Activated naive CD4-positive, alpha-beta T cell treated with anti-CD3 and anti-CD28 coated beads, Interleukin-2, amount 50 U/mL, for 16 hours (primary cell): ENCODE data around the gene RFC5.
"Not testable (repeated sequence)": the region's sequence is repeated elsewhere in the genome, so short reads cannot be mapped to it uniquely, and the experiment has no call there.

Experiments
- DNase-seq: peaks from one replicate; pipeline ENCODE4 v3.0.0-alpha.2; 2020

Gene RFC5

GRCh38 chr12:118053071-118053985 lies 36.8 kb downstream of the RFC5 start:
- no peak for DNase-seq

GRCh38 chr12:118055144-118055557 lies 38.6 kb downstream of the RFC5 start:
- peak; percentile 75 for DNase-seq

DNA sequence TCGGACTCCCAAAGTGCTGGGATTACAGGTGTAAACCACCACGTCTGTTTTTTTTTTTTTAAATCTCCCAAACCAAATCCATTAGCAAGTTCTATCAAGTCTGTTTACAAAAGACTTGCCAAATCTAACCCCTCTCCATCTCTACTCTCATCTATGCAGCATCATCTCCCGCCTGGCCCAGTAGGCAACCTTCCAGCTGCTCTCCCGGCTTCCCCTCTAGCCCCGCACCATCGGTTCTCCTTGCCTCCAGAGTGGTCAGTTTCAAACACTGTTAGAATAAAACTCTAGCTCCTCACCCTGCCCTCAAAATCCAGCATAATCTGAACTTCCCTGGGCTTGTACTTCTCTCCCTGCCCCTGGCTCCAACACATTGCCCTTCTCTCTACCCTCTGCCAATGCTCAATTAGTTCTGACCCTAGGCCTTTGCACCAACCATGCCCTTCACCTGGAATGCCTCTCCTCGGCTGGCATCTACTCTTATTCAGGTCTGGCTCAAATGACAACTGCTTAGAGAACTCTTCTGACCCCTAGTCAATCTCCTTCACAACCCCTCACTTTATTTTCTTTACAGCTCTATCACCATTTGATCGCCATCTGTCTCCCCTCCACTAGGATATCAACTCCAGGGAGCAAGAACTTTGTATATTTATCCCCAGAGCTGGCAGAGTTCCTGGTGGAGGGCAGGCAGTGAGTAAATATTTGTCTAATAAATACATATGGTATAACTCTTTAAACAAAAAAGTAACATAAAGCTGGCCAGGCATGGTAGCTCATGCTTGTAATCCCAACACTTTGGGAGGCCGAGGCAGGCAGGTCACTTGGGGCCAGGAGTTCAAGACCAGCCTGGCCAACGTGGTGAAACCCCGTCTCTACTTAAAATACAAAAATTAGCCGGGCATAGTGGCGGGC lies 39.6 kb downstream of the RFC5 start:
- DNase-seq = no peak

DNA sequence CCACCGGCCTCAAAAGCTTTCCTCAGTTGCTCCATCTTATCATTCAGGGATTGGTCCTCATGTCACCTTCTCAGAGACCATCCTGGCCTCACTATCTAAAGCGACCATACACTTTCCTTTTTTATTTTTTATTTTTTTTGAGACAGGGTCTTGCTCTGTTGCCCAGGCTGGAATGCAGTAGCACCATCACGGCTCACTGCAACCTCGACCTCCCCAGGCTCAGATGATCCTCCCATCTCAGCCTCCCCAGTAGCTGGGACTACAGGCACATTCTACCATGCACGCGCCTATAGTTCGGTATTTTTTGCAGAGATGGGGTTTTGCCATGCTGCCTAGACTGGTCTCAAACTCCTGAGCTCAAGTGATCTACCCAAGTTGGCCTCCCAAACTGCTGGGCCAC lies 41.7 kb downstream of the RFC5 start:
- DNase-seq = no peak

DNA sequence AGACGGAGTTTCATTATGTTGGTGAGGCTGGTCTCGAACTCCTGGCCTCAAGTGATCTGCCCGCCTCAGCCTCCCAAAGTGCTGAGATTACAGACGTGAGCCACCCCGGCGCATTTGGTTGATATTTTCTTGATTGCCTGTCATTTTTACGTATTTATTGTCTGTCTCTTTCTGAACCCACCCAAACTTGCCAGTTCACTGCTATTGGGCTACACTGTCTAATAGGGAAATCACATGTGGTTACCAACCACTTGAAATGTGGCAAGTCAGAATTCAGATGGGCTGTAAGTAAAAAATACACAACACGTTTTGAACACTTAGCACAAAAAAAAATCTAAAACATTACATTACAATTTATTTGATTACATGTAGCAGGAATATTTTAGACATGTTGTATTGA lies 42.4 kb downstream of the RFC5 start:
- DNase-seq = no peak

- DNase-seq = no peak
Observed at GRCh38 chr12:118059341-118060191, 43.1 kb downstream of the RFC5 start.

GRCh38 chr12:118060301-118061010 lies 44.0 kb downstream of the RFC5 start:
- peak; percentile 13 for DNase-seq

DNA sequence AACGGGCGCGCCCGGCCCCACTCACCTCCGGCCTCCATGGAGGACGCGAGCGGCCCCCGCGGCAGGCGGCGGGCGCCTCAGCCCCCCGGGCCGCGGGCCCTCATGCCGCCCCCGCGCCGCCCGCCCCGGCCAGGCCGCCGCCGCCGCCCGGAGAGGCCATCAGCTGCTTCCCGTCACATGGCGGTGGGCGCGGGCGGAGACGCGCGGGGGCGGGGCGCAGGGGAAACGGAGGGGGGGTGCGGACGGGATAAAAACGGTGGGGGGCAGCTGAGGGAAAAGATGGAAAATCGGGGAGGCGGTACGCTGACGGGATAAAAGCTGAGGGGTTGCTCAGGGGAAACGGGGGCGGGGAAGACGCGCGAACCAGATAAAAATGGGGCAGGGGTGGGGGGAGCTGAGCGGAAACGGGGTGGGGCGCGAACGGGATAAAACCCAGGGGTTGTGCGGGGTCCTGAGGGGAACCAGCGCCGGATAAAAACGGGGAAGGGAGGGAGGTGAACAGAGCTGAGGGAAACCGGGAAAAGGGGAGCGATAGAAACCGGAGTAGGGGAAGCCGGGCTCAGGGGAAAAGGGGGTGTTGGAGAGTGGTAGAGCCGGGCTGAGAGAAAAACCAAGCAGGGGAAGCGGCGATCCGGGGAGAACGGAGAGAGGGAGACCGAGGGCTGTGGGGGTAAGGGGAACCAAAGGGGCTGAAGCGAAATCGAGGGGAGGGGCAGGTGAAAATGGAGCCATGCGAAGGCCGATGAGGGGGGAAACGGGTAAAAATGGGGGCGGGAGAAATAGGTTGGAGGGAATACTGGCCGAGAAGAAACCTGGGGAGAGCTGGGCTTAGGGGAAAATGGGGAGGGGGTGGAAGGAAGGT lies 44.7 kb downstream of the RFC5 start, which contains the start of gene WSB2:
Gene WSB2, minus strand, starts transcription at position 169 of the 862 bp plus-strand sequence. Its CDS starts 131 bp downstream, at position 38.
- DNase-seq = peak; percentile 52

GRCh38 chr12:118061873-118062843 lies 45.7 kb downstream of the RFC5 start:
- DNase-seq = no peak

GRCh38 chr12:118063576-118064391 lies 47.3 kb downstream of the RFC5 start:
- DNase-seq = no peak

- no peak for DNase-seq
Observed at GRCh38 chr12:118064608-118065007, 48.1 kb downstream of the RFC5 start.

DNA sequence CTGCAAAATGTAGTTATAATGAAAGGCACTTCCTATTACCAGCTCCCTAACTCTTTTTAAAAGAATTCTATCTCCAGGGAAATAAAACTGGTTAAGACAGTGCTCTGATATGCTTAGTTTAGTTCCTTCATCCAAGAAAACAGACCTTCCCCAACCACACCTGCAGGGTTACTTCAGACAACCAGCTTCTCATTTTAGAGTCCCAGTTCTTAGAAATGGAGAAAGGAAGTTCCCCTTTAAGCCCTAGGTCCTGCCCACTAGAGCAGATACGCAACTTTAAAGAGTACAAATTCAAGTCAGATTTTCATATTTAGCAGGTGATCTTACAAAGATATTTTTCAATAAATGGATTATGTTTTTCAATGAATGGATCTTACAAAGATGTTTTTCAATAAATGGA lies 48.9 kb downstream of the RFC5 start:
- DNase-seq = no peak

- DNase-seq = no peak
Observed at GRCh38 chr12:118068445-118068844, 51.9 kb downstream of the RFC5 start.

DNA sequence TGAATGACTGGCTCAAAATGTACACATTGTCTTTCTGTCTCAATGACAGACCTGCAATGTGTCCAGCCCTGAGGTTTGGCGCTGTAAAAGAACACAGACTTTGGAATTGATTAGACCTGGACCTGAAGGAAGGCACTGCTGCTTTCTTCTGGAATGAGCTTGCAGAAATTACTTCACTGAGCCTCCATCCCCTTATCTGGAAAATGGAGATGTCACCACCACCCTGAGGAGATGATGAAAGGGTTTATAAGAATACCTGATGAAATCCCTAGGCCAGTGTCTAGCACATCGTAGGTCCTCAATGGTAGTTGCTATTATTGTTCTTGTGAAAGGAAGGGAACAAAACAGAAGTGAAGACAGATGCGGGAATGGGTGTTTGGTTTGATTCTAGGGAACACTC lies 54.1 kb downstream of the RFC5 start:
- DNase-seq = no peak

DNA sequence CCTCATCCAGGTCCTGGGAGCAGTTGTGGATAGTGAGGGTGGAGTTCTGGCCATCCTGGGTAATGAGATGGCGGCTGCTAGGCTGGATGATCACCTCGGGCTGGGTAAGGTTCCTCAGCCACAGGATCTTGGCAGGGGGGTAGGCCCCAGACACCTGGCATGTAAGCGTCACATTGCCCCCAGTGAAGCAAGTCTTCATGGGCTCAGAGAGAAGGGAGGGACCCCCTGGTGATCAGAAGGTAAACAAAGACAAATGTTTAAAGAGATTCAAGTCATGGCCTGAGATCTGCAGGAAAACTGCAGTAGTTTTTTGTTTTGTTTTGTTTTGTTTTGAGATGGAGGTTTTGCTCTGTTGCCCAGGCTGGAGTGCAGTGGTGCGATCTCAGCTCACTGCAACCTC lies 57.3 kb downstream of the RFC5 start:
- no peak for DNase-seq

DNA sequence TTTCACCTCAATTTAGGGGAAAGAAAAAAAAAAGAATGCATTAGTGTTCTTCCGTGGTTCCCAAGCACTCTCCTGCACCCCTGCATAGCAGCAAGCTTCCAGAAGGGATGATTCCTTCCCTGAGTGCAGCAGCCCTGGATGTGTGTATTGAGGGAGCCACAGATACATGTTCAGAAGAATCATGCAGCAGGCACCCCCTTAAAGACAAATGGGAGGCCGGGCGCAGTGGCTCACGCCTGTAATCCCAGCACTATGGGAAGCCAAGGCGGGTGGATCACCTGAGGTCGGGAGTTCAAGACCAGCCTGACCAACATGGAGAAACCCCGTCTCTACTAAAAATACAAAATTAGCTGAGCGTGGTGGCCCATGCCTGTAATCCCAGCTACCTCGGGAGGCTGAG lies 65.0 kb downstream of the RFC5 start:
- DNase-seq = not testable (repeated sequence)
